GM21528 (cell line): ENCODE results near the gene SPIRE2.
"Not testable (repeated sequence)": the region's sequence is repeated elsewhere in the genome, so short reads cannot be mapped to it uniquely, and the experiment has no call there.

Experiments
- ATAC-seq: cut with Tn5 transposase; IDR thresholded peaks from one replicate; pipeline ENCODE4 v1.9.1; 2021; ENCODE audit warnings: mild to moderate bottlenecking, moderate library complexity; ENCODE audit not compliant: unreplicated experiment, low FRiP score

Gene SPIRE2

DNA sequence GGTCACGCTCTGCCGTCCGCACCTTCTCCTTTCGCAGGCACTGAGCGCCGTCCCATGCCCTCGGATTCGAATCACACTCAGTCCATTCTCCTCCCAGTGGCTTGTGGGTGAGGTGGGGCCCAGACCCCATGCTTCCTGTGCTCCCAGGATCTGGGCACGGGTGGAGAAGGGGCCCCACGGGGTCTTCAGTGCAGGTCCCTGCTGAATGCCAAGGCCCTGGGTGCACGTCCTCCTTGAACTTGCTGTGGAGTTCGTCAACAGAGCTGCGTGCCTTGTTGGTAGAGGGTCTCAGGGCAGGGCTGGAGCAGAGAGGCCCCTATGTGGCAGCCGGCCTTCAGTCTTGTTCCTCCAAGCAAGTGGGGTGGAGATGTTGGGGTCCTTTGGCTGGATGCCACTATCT is 83.1 kb downstream of the SPIRE2 start:
- ATAC-seq: no peak

DNA sequence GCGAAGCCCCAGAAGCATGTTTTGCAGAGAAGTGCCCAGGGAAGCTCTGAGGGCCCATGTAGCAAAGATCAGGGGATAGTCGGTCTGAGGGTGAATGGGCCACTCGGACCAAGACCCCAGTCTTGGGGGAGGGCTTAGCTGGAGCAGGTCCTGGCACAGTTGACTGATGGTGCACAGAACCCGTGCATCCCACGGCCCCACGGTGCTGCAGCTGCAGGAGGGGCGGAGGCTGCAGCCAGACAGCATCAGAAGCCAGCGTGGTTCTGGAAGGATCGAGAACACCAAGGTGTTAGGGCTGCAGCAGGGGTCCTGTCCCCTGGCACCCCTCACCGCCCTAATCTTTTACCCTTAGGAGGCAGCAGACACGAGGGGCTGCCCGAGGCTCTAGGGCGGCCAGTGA is 83.9 kb downstream of the SPIRE2 start:
- no peak for ATAC-seq

DNA sequence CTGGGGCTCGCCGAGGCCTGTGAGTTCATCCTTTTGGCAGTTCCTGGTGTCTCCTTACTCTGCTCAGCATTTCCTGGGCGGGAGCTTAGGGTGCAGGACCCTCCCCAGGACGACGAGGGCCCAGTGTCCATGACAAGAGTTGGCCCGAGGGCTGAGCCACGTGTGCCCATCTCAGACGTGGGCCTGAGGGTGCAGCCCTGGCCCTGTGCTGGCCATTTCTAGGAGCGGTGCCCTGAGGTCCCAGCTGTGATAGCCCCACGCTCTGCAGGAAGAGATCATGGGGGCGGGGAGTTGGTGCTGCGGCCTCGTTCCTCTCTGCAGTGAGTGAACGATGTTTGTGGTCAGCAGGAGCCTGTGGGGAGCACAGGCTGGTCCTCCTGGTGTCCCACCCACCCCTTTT is 84.4 kb downstream of the SPIRE2 start:
- no peak for ATAC-seq

DNA sequence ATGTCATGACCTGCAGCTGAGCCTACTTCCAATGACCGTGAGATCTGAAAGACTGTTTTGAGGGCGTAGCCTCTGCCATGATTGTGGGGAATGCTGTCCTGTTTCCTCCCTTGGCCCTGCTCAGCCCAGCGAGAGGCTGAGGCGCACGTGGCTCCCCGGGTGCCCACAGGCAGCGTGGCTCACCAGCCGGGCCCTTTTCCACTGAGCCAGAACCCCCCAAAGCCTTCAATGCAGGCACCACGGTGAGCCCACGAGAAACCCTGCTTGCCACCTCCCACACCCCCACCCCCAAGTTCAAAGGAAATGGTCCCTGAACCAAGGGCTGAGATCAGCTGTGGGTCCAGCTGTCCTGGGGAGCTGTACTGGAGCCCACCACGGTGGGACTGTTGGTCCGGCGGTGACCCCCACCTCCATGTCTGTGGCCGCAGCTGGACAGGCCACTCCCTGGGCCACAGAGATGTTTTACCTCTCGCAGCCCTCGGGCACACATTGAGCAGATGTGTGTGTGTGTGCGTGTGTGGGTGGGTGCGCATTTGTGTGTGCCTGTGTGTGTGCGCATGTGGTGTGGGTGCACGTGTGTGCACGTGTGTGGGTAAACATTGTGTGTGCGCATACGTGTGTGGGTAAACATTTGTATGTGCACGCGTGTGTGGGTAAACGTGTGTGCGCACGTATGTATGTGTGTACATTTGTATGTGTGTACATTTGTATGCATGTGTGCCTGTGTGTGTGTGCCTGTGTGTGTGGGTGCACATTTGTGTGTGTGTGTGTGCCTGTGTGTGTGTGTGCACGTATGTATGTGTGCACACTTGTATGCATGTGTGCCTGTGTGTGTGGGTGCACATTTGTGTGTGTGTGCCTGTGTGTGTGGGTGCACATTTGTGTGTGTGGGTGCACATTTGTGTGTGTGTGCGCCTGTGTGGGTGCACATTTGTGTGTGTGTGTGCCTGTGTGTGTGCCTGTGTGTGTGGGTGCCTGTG is 85.4 kb downstream of the SPIRE2 start:
- ATAC-seq: no peak

DNA sequence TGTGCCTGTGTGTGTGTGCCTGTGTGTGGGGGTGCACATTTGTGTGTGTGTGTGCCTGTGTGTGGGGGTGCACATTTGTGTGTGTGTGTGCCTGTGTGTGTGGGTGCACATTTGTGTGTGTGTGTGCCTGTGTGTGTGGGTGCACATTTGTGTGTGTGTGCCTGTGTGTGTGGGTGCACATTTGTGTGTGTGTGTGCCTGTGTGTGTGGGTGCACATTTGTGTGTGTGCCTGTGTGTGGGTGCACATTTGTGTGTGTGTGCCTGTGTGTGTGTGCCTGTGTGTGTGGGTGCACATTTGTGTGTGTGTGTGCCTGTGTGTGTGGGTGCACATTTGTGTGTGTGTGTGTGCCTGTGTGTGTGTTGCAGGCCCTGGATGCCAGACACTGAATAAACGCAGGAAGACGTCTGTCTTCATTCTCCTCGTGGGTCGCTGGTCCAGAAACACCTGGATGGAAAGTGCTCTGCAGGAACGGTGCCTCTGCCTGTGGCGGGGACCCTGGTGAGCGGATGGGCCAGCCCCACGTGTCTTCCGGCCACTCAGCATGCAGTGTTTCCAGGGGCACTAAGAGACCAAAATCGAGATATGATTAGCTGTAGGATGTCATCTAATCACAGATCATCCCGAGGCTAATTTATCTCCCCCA is 86.5 kb downstream of the SPIRE2 start:
- ATAC-seq: not testable (repeated sequence)

DNA sequence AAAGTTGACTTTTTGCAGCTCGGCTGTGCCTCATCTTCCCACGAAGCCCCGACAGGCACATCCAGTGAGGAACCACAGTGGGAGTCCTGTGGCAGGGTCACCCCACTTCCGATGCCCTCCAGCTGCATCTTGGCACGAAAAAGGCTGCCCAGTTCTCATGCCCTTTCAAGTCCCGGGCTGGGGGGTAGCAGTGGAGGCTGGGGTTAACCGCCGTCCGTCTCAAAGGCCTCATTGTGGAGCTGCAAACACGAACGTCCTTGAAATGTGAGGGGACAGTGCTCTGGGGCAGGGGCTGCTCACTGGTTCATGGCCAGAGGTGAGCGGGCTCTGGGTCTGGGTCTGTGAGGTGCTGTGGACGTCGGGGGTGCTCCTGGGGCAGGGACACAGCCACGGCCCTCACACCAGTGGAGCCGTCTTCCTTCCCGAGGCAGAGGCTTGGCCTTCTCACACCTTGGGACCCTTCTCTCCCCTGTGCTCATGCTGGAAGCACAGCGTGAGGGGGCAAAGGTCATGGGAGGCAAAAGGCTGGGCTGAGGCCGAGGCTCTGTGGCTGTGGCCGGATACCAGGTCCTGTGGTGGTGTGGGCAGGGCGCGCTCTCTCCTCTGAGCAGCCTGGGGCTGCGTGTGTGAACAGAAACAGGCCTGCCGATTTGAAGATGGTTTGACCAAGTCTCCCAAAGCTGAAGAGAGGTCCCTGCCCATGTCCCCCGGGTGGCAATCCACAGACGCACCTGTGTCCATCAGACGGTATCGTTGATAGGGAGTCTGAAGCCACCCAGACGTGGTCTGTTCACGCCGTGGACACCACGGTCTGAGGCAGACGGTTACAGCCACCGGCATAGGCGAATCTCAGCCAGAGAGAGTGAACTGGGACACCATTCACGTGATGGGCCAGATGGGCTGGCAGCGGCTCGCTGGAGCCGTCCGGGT is 87.3 kb downstream of the SPIRE2 start:
- ATAC-seq: no peak

DNA sequence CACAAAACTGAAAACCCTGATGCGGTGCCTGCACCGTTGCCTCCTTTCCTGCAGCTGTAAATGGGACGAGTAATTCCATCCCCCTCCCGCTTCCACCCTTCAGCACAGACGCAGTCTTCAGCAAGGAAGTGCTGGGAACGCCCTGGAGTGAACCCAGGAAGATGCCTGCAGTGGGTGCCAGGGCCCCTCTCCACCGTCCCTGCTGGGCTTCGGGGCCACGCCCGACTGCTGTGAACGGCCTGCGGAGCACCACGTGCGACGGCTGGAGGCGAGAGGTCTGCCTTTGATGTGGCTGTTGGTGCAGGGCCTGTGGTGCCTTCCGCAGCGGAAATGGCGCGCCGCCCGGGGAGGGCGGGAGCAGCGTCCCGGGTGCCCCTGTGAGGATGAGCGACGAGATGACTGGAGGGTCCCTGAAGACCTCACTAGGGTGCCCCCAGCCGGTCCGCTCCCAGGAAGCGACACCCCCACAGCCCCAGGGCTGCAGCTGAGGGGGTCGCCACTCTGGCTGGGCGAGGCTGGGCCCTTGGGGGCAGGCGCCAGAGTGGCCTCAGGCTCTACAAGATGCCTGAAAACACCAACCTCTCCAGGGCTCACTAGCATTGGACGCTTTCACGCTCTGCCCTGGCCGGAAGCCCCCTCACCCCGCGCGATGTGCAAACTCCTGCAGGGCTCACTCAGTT is 89.6 kb downstream of the SPIRE2 start:
- peak; percentile 72 for ATAC-seq

DNA sequence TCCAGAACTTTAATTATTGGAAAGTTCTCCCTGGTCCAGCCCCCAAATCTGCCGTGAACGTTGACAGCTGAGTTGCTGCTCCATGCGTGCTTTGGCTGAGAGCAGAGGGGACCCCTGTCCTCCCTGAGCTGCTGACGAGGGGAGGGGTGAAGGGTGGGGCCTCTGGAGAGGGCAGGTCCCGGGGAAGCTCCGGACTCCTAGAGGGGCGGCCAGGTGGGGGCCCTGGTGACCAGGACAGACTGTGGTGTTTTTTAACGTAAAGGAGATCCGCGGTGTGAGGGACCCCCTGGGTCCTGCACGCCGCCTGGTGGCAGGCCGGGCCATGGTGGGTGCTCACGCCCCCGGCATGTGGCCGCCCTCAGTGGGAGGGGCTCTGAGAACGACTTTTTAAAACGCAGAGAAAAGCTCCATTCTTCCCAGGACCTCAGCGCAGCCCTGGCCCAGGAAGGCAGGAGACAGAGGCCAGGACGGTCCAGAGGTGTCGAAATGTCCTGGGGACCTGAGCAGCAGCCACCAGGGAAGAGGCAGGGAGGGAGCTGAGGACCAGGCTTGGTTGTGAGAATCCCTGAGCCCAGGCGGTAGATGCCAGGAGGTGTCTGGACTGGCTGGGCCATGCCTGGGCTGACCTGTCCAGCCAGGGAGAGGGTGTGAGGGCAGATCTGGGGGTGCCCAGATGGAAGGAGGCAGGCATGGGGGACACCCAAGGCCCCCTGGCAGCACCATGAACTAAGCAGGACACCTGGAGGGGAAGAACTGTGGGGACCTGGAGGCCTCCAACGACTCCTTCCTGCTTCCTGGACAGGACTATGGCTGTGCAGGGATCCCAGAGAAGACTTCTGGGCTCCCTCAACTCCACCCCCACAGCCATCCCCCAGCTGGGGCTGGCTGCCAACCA is 90.4 kb downstream of the SPIRE2 start, which contains the start of gene MC1R:
MC1R (plus strand) TSS at position 410 of the 895 bp plus-strand sequence; CDS start at position 807, 397 bp downstream.
- no peak for ATAC-seq

DNA sequence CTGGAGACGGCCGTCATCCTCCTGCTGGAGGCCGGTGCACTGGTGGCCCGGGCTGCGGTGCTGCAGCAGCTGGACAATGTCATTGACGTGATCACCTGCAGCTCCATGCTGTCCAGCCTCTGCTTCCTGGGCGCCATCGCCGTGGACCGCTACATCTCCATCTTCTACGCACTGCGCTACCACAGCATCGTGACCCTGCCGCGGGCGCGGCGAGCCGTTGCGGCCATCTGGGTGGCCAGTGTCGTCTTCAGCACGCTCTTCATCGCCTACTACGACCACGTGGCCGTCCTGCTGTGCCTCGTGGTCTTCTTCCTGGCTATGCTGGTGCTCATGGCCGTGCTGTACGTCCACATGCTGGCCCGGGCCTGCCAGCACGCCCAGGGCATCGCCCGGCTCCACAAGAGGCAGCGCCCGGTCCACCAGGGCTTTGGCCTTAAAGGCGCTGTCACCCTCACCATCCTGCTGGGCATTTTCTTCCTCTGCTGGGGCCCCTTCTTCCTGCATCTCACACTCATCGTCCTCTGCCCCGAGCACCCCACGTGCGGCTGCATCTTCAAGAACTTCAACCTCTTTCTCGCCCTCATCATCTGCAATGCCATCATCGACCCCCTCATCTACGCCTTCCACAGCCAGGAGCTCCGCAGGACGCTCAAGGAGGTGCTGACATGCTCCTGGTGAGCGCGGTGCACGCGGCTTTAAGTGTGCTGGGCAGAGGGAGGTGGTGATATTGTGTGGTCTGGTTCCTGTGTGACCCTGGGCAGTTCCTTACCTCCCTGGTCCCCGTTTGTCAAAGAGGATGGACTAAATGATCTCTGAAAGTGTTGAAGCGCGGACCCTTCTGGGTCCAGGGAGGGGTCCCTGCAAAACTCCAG is 91.5 kb downstream of the SPIRE2 start:
- ATAC-seq: no peak

DNA sequence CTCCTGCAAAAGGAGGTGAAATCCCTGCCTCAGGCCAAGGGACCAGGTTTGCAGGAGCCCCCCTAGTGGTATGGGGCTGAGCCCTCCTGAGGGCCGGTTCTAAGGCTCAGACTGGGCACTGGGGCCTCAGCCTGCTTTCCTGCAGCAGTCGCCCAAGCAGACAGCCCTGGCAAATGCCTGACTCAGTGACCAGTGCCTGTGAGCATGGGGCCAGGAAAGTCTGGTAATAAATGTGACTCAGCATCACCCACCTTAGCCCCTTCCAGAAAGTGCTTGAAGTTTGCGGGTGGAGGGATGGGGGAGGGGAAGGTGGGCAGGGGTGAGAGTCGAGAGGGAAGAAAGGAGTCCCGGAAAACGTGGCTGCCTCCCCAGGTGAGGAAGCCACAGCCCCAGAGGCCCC is 92.4 kb downstream of the SPIRE2 start:
- ATAC-seq: no peak
